ENCODE results near the gene PRRX1. TPM values are rescaled to one million over a fixed set of nuclear protein-coding genes. Genes with fewer than 3 reads are reported as not detected.

The PRRX1 gene
- total and polyA plus RNA-seq, 2 of the 13 experiments (the other 11 are each of a cell fraction or from before 2014, with no cell fraction given): not detected

DNA sequence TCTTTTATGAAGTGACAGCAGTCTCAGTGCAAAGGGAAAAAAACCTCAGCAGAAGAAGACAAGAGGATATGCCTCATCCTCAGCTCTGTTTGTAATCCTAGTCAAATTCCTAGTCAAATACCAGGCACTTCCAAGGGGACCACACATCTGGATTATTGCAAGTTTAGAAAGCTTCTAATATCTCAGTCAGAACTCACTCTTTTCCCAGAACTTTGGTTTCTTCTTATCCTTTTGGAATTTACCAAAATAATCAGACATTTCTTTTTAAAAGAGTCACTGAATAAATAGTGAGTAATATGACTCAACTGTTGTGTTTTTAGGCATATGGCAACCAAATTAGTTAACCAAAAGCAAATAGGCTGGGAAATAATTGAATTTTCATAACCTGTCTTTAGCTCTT, 47.8 kb downstream of the PRRX1 start (continued):
- TF ChIP-seq RBFOX2 (IDR thresholded peaks at IDR 0.05; ENCODE audit: low read depth, low read length) (no peak), ZNF501 (CRISPR knock-in tag; IDR thresholded peaks at IDR 0.05) (no peak), ZNF557 (CRISPR knock-in tag; IDR thresholded peaks at IDR 0.05) (no peak), ZNF598 (CRISPR knock-in tag; IDR thresholded peaks at IDR 0.05; ENCODE audit: borderline replicate concordance) (no peak), ZNF720 (CRISPR knock-in tag; IDR thresholded peaks at IDR 0.05) (no peak), SSRP1 (CRISPR knock-in tag; IDR thresholded peaks at IDR 0.05) (no peak)

- no peak for FAIRE-seq
- Histone ChIP-seq H2AFZ (ENCODE audit: low read length) (no peak overlapping the region), H3K27me3 (ENCODE audit: control insufficient read depth in 1 of 2, insufficient read depth in 2 of 2, low read length in 2 of 2) (no peaks in the 10 kb centered on the region), H4K20me1 (ENCODE audit: insufficient read depth, low read length) (no peaks in the 10 kb centered on the region), H3K4me2 (ENCODE audit: low read depth, low read length) (no peak overlapping the region), H3K36me3 (replicated peaks in 1 of 2; ENCODE audit: control insufficient read depth in 1 of 2, insufficient read depth in 2 of 2, low read length in 2 of 2) (no peaks in the 10 kb centered on the region), H3K79me2 (ENCODE audit: insufficient read depth, low read length) (no peaks in the 10 kb centered on the region), H3K4me1 (ENCODE audit: insufficient read depth, low read length) (no peaks in the 10 kb centered on the region), H3K9ac (ENCODE audit: insufficient read depth, low read depth, low read length) (no peak overlapping the region), H3K4me3 (replicated peaks in 1 of 3; ENCODE audit: insufficient read depth in 1 of 3, low read depth in 2 of 3, low read length in 3 of 3) (no peak overlapping the region), H3K9me3 (ENCODE audit: low read length) (no peaks in the 10 kb centered on the region), H3K27ac (ENCODE audit: extremely low read length, insufficient read depth, low read length) (no peak overlapping the region)
- ChIA-PET CTCF (ENCODE audit: low intra/inter-chr PET ratio, low total read pairs) (no interaction called here), POLR2A (no interaction called here)
- no peak for DNase-seq (ENCODE audit: low spot score)
- no TSS peak for BruUV-seq (replicated peaks)
- no peak for ATAC-seq
- intact Hi-C loops (cut with micrococcal nuclease; ENCODE audit: unreplicated experiment): no loop called here
- 5% methylated on average over 5 of the region's 5 CpGs for WGBS (ENCODE audit: low lambda C conversion rate)
- in situ Hi-C loops (cut with HindIII; ENCODE audit: extremely low pct_ligation_motif_present, low pct_unique_long_range_greater_than_20kb): no loop called here
- TF ChIP-seq CEBPB (IDR thresholded peaks at IDR 0.05; ENCODE audit: borderline replicate concordance, low read depth, low read length) (peak; percentile 24; the same call in 1 of the 2 replicates), SMAD1 (CRISPR knock-in tag; IDR thresholded peaks at IDR 0.05; ENCODE audit: borderline replicate concordance, low read depth) (no peak)
These were observed 50.2 kb downstream of the PRRX1 start for GRCh38 chr1:170714163-170714562.

DNA sequence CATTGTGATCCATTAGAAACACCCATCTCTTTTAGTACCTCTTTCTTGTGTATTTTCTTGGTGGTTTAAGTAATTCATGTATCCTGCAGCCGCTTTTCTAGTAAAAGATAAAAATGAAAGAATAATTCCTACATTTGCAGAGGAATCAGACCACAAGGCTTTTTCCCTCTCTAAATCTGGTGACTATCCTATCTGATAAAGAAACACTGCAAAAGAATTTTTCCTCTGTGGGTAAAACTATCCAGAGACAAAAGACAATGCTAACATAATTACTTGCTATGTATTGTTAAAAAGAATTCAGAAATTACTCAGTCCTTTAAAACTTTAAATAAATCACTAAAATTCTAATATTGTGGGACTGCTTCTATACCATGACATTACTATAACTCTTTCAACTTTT, 51.0 kb downstream of the PRRX1 start:
- in situ Hi-C loops (cut with HindIII; ENCODE audit: extremely low pct_ligation_motif_present, low pct_unique_long_range_greater_than_20kb) (no loop called here), intact Hi-C loops (cut with micrococcal nuclease; ENCODE audit: unreplicated experiment) (no loop called here)
- BruUV-seq (replicated peaks): no TSS peak
- Histone ChIP-seq H4K20me1 (ENCODE audit: insufficient read depth, low read length) (no peaks in the 10 kb centered on the region), H3K36me3 (replicated peaks in 1 of 2; ENCODE audit: control insufficient read depth in 1 of 2, insufficient read depth in 2 of 2, low read length in 2 of 2) (no peaks in the 10 kb centered on the region), H3K27ac (ENCODE audit: extremely low read length, insufficient read depth, low read length) (no peak overlapping the region), H3K4me2 (ENCODE audit: low read depth, low read length) (no peak overlapping the region), H2AFZ (ENCODE audit: low read length) (no peak overlapping the region), H3K27me3 (ENCODE audit: control insufficient read depth in 1 of 2, insufficient read depth in 2 of 2, low read length in 2 of 2) (no peaks in the 10 kb centered on the region), H3K79me2 (ENCODE audit: insufficient read depth, low read length) (no peaks in the 10 kb centered on the region), H3K9ac (ENCODE audit: insufficient read depth, low read depth, low read length) (no peak overlapping the region), H3K4me1 (ENCODE audit: insufficient read depth, low read length) (no peaks in the 10 kb centered on the region), H3K4me3 (replicated peaks in 1 of 3; ENCODE audit: insufficient read depth in 1 of 3, low read depth in 2 of 3, low read length in 3 of 3) (no peak overlapping the region), H3K9me3 (ENCODE audit: low read length) (no peaks in the 10 kb centered on the region)
- ChIA-PET CTCF (ENCODE audit: low intra/inter-chr PET ratio, low total read pairs) (no interaction called here), POLR2A (no interaction called here)
- TF ChIP-seq BCLAF1 (IDR thresholded peaks at IDR 0.05) (no peak), ATF7 (IDR thresholded peaks at IDR 0.05) (no peak), ATF7 (CRISPR knock-in tag; IDR thresholded peaks at IDR 0.05) (no peak), PCBP1 (IDR thresholded peaks at IDR 0.05; ENCODE audit: borderline replicate concordance, low read depth, low read length) (no peak), ZFY (CRISPR knock-in tag; IDR thresholded peaks at IDR 0.05) (no peak)
- DNase-seq (ENCODE audit: low spot score): no peak
- ATAC-seq: no peak
- WGBS (ENCODE audit: low lambda C conversion rate): 0% methylated on average over 1 of the region's 1 CpG
- no peak for FAIRE-seq

Data from HepG2 (cell line).